GM21717 (cell line): ENCODE data around the gene RNU1-4.
"Not testable (repeated sequence)": the region's sequence is repeated elsewhere in the genome, so short reads cannot be mapped to it uniquely, and the experiment has no call there.

Source experiments
- ATAC-seq: cut with Tn5 transposase; IDR thresholded peaks from one replicate; pipeline ENCODE4 v1.9.1; 2021; ENCODE audit warnings: mild to moderate bottlenecking, moderate library complexity; ENCODE audit not compliant: unreplicated experiment

The RNU1-4 gene

GRCh38 chr1:16764820-16765655, 24.7 kb downstream of the RNU1-4 start:
- not testable (repeated sequence) for ATAC-seq

GRCh38 chr1:16765731-16766605, 25.7 kb downstream of the RNU1-4 start:
- ATAC-seq: not testable (repeated sequence)

GRCh38 chr1:16766689-16767256, 26.5 kb downstream of the RNU1-4 start:
- not testable (repeated sequence) for ATAC-seq

- not testable (repeated sequence) for ATAC-seq
Measured at GRCh38 chr1:16770139-16770759, 29.9 kb downstream of the RNU1-4 start.

GRCh38 chr1:16770896-16771446, 30.7 kb downstream of the RNU1-4 start:
- ATAC-seq: not testable (repeated sequence)

GRCh38 chr1:16772275-16773204, 32.2 kb downstream of the RNU1-4 start:
- ATAC-seq: not testable (repeated sequence)

- not testable (repeated sequence) for ATAC-seq
Measured at GRCh38 chr1:16773205-16773596, 32.9 kb downstream of the RNU1-4 start.

- ATAC-seq: not testable (repeated sequence)
Measured at GRCh38 chr1:16773723-16774122, 33.4 kb downstream of the RNU1-4 start.

- not testable (repeated sequence) for ATAC-seq
Measured at GRCh38 chr1:16774773-16775172, 34.5 kb downstream of the RNU1-4 start.

GRCh38 chr1:16775290-16775689, 35.0 kb downstream of the RNU1-4 start:
- ATAC-seq: not testable (repeated sequence)

- ATAC-seq: not testable (repeated sequence)
Measured at GRCh38 chr1:16776248-16776647, 35.9 kb downstream of the RNU1-4 start.

GRCh38 chr1:16776835-16777234, 36.5 kb downstream of the RNU1-4 start:
- ATAC-seq: not testable (repeated sequence)

- not testable (repeated sequence) for ATAC-seq
Measured at GRCh38 chr1:16777821-16778220, 37.5 kb downstream of the RNU1-4 start.

- not testable (repeated sequence) for ATAC-seq
Measured at GRCh38 chr1:16779525-16779924, 39.2 kb downstream of the RNU1-4 start.

- not testable (repeated sequence) for ATAC-seq
Measured at GRCh38 chr1:16781033-16781432, 40.7 kb downstream of the RNU1-4 start.

- not testable (repeated sequence) for ATAC-seq
Measured at GRCh38 chr1:16781625-16782024, 41.3 kb downstream of the RNU1-4 start.

GRCh38 chr1:16784955-16785354, 44.6 kb downstream of the RNU1-4 start:
- ATAC-seq: not testable (repeated sequence)

GRCh38 chr1:16786362-16786761, 46.0 kb downstream of the RNU1-4 start:
- not testable (repeated sequence) for ATAC-seq

- ATAC-seq: not testable (repeated sequence)
Measured at GRCh38 chr1:16787175-16787574, 46.9 kb downstream of the RNU1-4 start.
